ENCODE data around the gene DMD. TPM values are rescaled to one million over a fixed set of nuclear protein-coding genes. Genes with fewer than 3 reads are reported as not detected.

The DMD gene
- total RNA-seq, 1 donor from 2014 or later = 23.9 TPM

GRCh38 chrX:32280489-32280888, 930.9 kb downstream of the DMD start:
- Mint-ChIP-seq H3K36me3 (ENCODE audit: insufficient read depth) (no peaks in the 10 kb centered on the region), H3K9me3 (ENCODE audit: low read depth) (peaks cover 32% of the 10 kb centered on the region), H3K27me3 (no peaks in the 10 kb centered on the region), H3K4me1 (ENCODE audit: low read depth) (no peaks in the 10 kb centered on the region), H3K27ac (no peak overlapping the region), H3K4me3 (ENCODE audit: low read depth) (no peak overlapping the region)
- TF ChIP-seq CTCF (IDR thresholded peaks at IDR 0.05; ENCODE audit: unreplicated experiment) = no peak
- no peak for DNase-seq (ENCODE audit: low spot score, unreplicated experiment)

GRCh38 chrX:32276153-32276552, 935.2 kb downstream of the DMD start:
- peaks cover 26% of the 10 kb centered on the region for H3K9me3 Mint-ChIP-seq (ENCODE audit: low read depth)
- H3K27ac Mint-ChIP-seq = no peak overlapping the region
- H3K4me3 Mint-ChIP-seq (ENCODE audit: low read depth) = no peak overlapping the region
- no peaks in the 10 kb centered on the region for H3K36me3 Mint-ChIP-seq (ENCODE audit: insufficient read depth)
- no peak for DNase-seq (ENCODE audit: low spot score, unreplicated experiment)
- no peaks in the 10 kb centered on the region for H3K27me3 Mint-ChIP-seq
- TF ChIP-seq CTCF (IDR thresholded peaks at IDR 0.05; ENCODE audit: unreplicated experiment) = no peak
- no peaks in the 10 kb centered on the region for H3K4me1 Mint-ChIP-seq (ENCODE audit: low read depth)

- H3K27ac Mint-ChIP-seq = no peak overlapping the region
- H3K4me3 Mint-ChIP-seq (ENCODE audit: low read depth) = no peak overlapping the region
- H3K4me1 Mint-ChIP-seq (ENCODE audit: low read depth) = peaks cover 3% of the 10 kb centered on the region
- H3K9me3 Mint-ChIP-seq (ENCODE audit: low read depth) = peaks cover 26% of the 10 kb centered on the region
- TF ChIP-seq CTCF (IDR thresholded peaks at IDR 0.05; ENCODE audit: unreplicated experiment) = no peak
- DNase-seq (ENCODE audit: low spot score, unreplicated experiment) = no peak
- no peaks in the 10 kb centered on the region for H3K27me3 Mint-ChIP-seq
- no peaks in the 10 kb centered on the region for H3K36me3 Mint-ChIP-seq (ENCODE audit: insufficient read depth)
Measured at GRCh38 chrX:32269866-32270265, 941.5 kb downstream of the DMD start.

- Mint-ChIP-seq H3K27me3 (no peaks in the 10 kb centered on the region), H3K4me3 (ENCODE audit: low read depth) (no peak overlapping the region), H3K36me3 (ENCODE audit: insufficient read depth) (peaks cover 3% of the 10 kb centered on the region), H3K9me3 (ENCODE audit: low read depth) (peaks cover 32% of the 10 kb centered on the region), H3K4me1 (ENCODE audit: low read depth) (peaks cover 3% of the 10 kb centered on the region), H3K27ac (no peak overlapping the region)
- DNase-seq (ENCODE audit: low spot score, unreplicated experiment) = no peak
- TF ChIP-seq CTCF (IDR thresholded peaks at IDR 0.05; ENCODE audit: unreplicated experiment) = no peak
Measured at GRCh38 chrX:32268207-32268606, 943.1 kb downstream of the DMD start.

- TF ChIP-seq CTCF (IDR thresholded peaks at IDR 0.05; ENCODE audit: unreplicated experiment) = no peak
- H3K9me3 Mint-ChIP-seq (ENCODE audit: low read depth) = peaks cover 36% of the 10 kb centered on the region
- H3K36me3 Mint-ChIP-seq (ENCODE audit: insufficient read depth) = peaks cover 3% of the 10 kb centered on the region
- no peak overlapping the region for H3K4me3 Mint-ChIP-seq (ENCODE audit: low read depth)
- peak overlapping the region; percentile 3 for H3K27ac Mint-ChIP-seq
- peaks cover 3% of the 10 kb centered on the region for H3K4me1 Mint-ChIP-seq (ENCODE audit: low read depth)
- DNase-seq (ENCODE audit: low spot score, unreplicated experiment) = no peak
- H3K27me3 Mint-ChIP-seq = no peaks in the 10 kb centered on the region
Measured at GRCh38 chrX:32267796-32268195, 943.6 kb downstream of the DMD start.
